WTC11 (cell line): ENCODE data around the gene IMPDH2. TPM values are rescaled to one million over a fixed set of nuclear protein-coding genes. Genes with fewer than 3 reads are reported as not detected.
A peak's percentile ranks its signal among the peaks of the same experiment; 100 is the strongest.

Experiments
- ATAC-seq: fragments of 200-7000 bp; cut with Tn5 transposase; 2 replicates; pipeline ENCODE4 v1.10.0; 2021; ENCODE audit warnings: mild to moderate bottlenecking, moderate library complexity
- CTCF ChIA-PET: fragments of 300-600 bp; sonication (Branson Sonifier 250); formaldehyde crosslinking; loops from one replicate; lab custom pipeline; 2021; ENCODE audit warnings: antibody characterized with exemption; lab: Charles Lee
- POLR2A ChIA-PET: fragments of 350-600 bp; sonication (Branson Sonifier 250); formaldehyde crosslinking; loops from one replicate; lab custom pipeline; 2021; ENCODE audit warnings: antibody characterized with exemption; lab: Charles Lee
- DNase-seq: peaks from one replicate; pipeline ENCODE4 v3.0.0; 2021; ENCODE audit warnings: low spot score
- H3K27ac Mint-ChIP-seq: 2 replicates; pipeline ENCODE4 v1.8.0; 2021; ENCODE audit warnings: mixed read lengths
- H3K27me3 Mint-ChIP-seq: 2 replicates; pipeline ENCODE4 v1.8.0; 2021; ENCODE audit warnings: low read depth, mild to moderate bottlenecking, moderate library complexity, mixed read lengths
- H3K36me3 Mint-ChIP-seq: 2 replicates; pipeline ENCODE4 v1.8.0; 2021; ENCODE audit warnings: mixed read lengths
- H3K4me1 Mint-ChIP-seq: 2 replicates; pipeline ENCODE4 v1.8.0; 2022; ENCODE audit warnings: mixed read lengths
- H3K4me3 Mint-ChIP-seq: 2 replicates; pipeline ENCODE4 v1.8.0; 2021; ENCODE audit warnings: mild to moderate bottlenecking, moderate library complexity, mixed read lengths
- H3K9me3 Mint-ChIP-seq: 2 replicates; pipeline ENCODE4 v1.8.0; 2021; ENCODE audit warnings: mixed read lengths
- ATF6 ChIP-seq: sonication (generic); formaldehyde crosslinking; IDR thresholded peaks from 2 replicates; pipeline ENCODE4 v1.8.1; 2023; ENCODE audit warnings: mild to moderate bottlenecking, missing genetic modification reagents
- CREM ChIP-seq: sonication (generic); formaldehyde crosslinking; IDR thresholded peaks from 2 replicates; pipeline ENCODE4 v1.8.1; 2022; ENCODE audit warnings: mild to moderate bottlenecking, missing genetic modification reagents, moderate library complexity
- CTCF ChIP-seq: fragments of 200-600 bp; IDR thresholded peaks from 2 replicates; pipeline ENCODE4 v1.8.0; 2022; ENCODE audit warnings: antibody characterized with exemption
- E2F1 ChIP-seq: sonication (generic); formaldehyde crosslinking; IDR thresholded peaks from 2 replicates; pipeline ENCODE4 v1.8.0; 2022; ENCODE audit warnings: mild to moderate bottlenecking, missing genetic modification reagents
- E2F5 ChIP-seq: sonication (generic); formaldehyde crosslinking; IDR thresholded peaks from 2 replicates; pipeline ENCODE4 v1.8.1; 2022; ENCODE audit warnings: mild to moderate bottlenecking, moderate library complexity, missing genetic modification reagents
- FOXK1 ChIP-seq: sonication (generic); formaldehyde crosslinking; IDR thresholded peaks from 2 replicates; pipeline ENCODE4 v1.8.0; 2022; ENCODE audit warnings: mild to moderate bottlenecking, moderate library complexity, missing genetic modification reagents
- FOXP4 ChIP-seq: sonication (generic); formaldehyde crosslinking; IDR thresholded peaks from 2 replicates; pipeline ENCODE4 v1.8.0; 2022; ENCODE audit warnings: mild to moderate bottlenecking, missing genetic modification reagents
- GABPB1 ChIP-seq: sonication (generic); formaldehyde crosslinking; IDR thresholded peaks from 2 replicates; pipeline ENCODE4 v1.8.1; 2023; ENCODE audit warnings: mild to moderate bottlenecking, missing genetic modification reagents
- HMGA2 ChIP-seq: fragments of 250-450 bp; sonication (Bioruptor Pico); IDR thresholded peaks from 2 replicates; pipeline ENCODE4 v1.4.0; 2021; ENCODE audit warnings: mild to moderate bottlenecking, moderate library complexity
- NFE2L1 ChIP-seq: sonication (generic); formaldehyde crosslinking; IDR thresholded peaks from 2 replicates; pipeline ENCODE4 v1.8.1; 2023; ENCODE audit warnings: missing genetic modification reagents
- NR1H2 ChIP-seq: sonication (generic); formaldehyde crosslinking; IDR thresholded peaks from 2 replicates; pipeline ENCODE4 v1.9.0; 2021; ENCODE audit warnings: mild to moderate bottlenecking, moderate library complexity, missing genetic modification reagents
- RORB ChIP-seq: fragments of 250-450 bp; sonication (Bioruptor Pico); IDR thresholded peaks from 2 replicates; pipeline ENCODE4 v1.9.0; 2021; ENCODE audit warnings: mild to moderate bottlenecking
- SOX15 ChIP-seq: fragments of 250-450 bp; sonication (Bioruptor Pico); IDR thresholded peaks from 2 replicates; pipeline ENCODE4 v1.9.0; 2021; ENCODE audit warnings: mild to moderate bottlenecking
- TEAD1 ChIP-seq: sonication (generic); formaldehyde crosslinking; IDR thresholded peaks from 2 replicates; pipeline ENCODE4 v1.8.0; 2022; ENCODE audit warnings: mild to moderate bottlenecking, missing genetic modification reagents
- TP53 ChIP-seq: sonication (generic); formaldehyde crosslinking; IDR thresholded peaks from 2 replicates; pipeline ENCODE4 v1.8.1; 2023; ENCODE audit warnings: mild to moderate bottlenecking, missing genetic modification reagents
- ZNF512 ChIP-seq: sonication (generic); formaldehyde crosslinking; IDR thresholded peaks from 2 replicates; pipeline ENCODE4 v1.8.1; 2022; ENCODE audit warnings: missing genetic modification reagents, borderline replicate concordance
- total RNA-seq: library from RNA; stranded (reverse); gene quantifications from 3 replicates; pipeline ENCODE4 v1.2.3, GENCODE V29; 2021

The IMPDH2 gene
- total RNA-seq, 1 experiment from 2014 or later = 452 TPM

GRCh38 chr3:49013738-49014660 is 15.2 kb downstream of the IMPDH2 start:
- peak; percentile 85 for DNase-seq
- no peaks in the 10 kb centered on the region for H3K9me3 Mint-ChIP-seq
- H3K4me1 Mint-ChIP-seq = peaks cover 11% of the 10 kb centered on the region
- TF ChIP-seq CTCF (peak; percentile 78), E2F1 (CRISPR knock-in tag) (no peak), FOXK1 (CRISPR knock-in tag) (no peak)
- no peak overlapping the region for H3K27ac Mint-ChIP-seq
- peaks cover 36% of the 10 kb centered on the region for H3K36me3 Mint-ChIP-seq
- H3K4me3 Mint-ChIP-seq = no peak overlapping the region
- POLR2A ChIA-PET = interaction anchor here (0.6 to 2.0 kb wide), 4 partner anchors 8 to 79 kb away, joined by 3 to 10 read pairs (median 4); partner anchors contain the start of genes NDUFAF3 and QRICH1
- H3K27me3 Mint-ChIP-seq = no peaks in the 10 kb centered on the region
- CTCF ChIA-PET = interaction anchor here (0.5 to 9.3 kb wide), 18 partner anchors 8 to 461 kb away, joined by 3 to 124 read pairs (median 4); partner anchors contain the start of genes ARIH2, IMPDH2, KLHDC8B and LAMB2
- ATAC-seq = peak; percentile 72

GRCh38 chr3:49013113-49013737 is 16.0 kb downstream of the IMPDH2 start:
- no peaks in the 10 kb centered on the region for H3K9me3 Mint-ChIP-seq
- H3K4me1 Mint-ChIP-seq = peaks cover 10% of the 10 kb centered on the region
- CTCF ChIA-PET = interaction anchor here (0.8 to 9.3 kb wide), 16 partner anchors 9 to 378 kb away, joined by 3 to 124 read pairs (median 4); partner anchors contain the start of genes ARIH2, IMPDH2, KLHDC8B and LAMB2
- H3K4me3 Mint-ChIP-seq = no peak overlapping the region
- ATAC-seq (no peak), DNase-seq (no peak)
- H3K27ac Mint-ChIP-seq = no peak overlapping the region
- POLR2A ChIA-PET = interaction anchor here (1.5 to 2.0 kb wide), 2 partner anchors 9 to 16 kb away, joined by 3 to 10 read pairs; partner anchors contain the start of gene NDUFAF3
- H3K36me3 Mint-ChIP-seq = peaks cover 40% of the 10 kb centered on the region
- H3K27me3 Mint-ChIP-seq = no peaks in the 10 kb centered on the region
- TF ChIP-seq RORB (CRISPR knock-in tag) (no peak), SOX15 (CRISPR knock-in tag) (no peak), HMGA2 (CRISPR knock-in tag) (no peak), ZNF512 (CRISPR knock-in tag) (no peak)

- ChIA-PET POLR2A (interaction anchor here (1.2 to 2.0 kb wide), 2 partner anchors 9 to 17 kb away, joined by 3 to 10 read pairs; partner anchors contain the start of gene NDUFAF3), CTCF (interaction anchor here (0.9 to 9.3 kb wide), 5 partner anchors 10 to 82 kb away, joined by 3 to 124 read pairs (median 9); partner anchors contain the start of genes NDUFAF3 and P4HTM)
- Mint-ChIP-seq H3K36me3 (peaks cover 43% of the 10 kb centered on the region), H3K27ac (no peak overlapping the region), H3K9me3 (no peaks in the 10 kb centered on the region), H3K4me3 (no peak overlapping the region), H3K27me3 (no peaks in the 10 kb centered on the region), H3K4me1 (peaks cover 14% of the 10 kb centered on the region)
- TF ChIP-seq NR1H2 (CRISPR knock-in tag) (no peak), E2F5 (CRISPR knock-in tag) (no peak), TEAD1 (CRISPR knock-in tag) (no peak), FOXK1 (CRISPR knock-in tag) (no peak), CREM (CRISPR knock-in tag) (no peak), GABPB1 (CRISPR knock-in tag) (no peak), FOXP4 (CRISPR knock-in tag) (no peak), NFE2L1 (CRISPR knock-in tag) (no peak), TP53 (CRISPR knock-in tag) (no peak), ATF6 (CRISPR knock-in tag) (no peak)
- no peak for DNase-seq
- ATAC-seq = no peak
Measured at GRCh38 chr3:49012441-49013017, 16.7 kb downstream of the IMPDH2 start.
